SKM-1 treated with dmso at 0.1 percent for 144 hours (cell line): ENCODE measurements around the gene ADGRL3.
"Not testable (repeated sequence)": the region's sequence is repeated elsewhere in the genome, so short reads cannot be mapped to it uniquely, and the experiment has no call there.

ENCODE experiments used
- DNase-seq: peaks from one replicate; lab custom pipeline; 2025; ENCODE audit not compliant: unreplicated experiment; lab: John Stamatoyannopoulos, UW

ADGRL3 gene

GRCh38 chr4:61938250-61938846 lies 738.2 kb downstream of the ADGRL3 start:
- DNase-seq, result no peak

- no peak for DNase-seq
Measured at GRCh38 chr4:61950625-61951024, 750.5 kb downstream of the ADGRL3 start.

GRCh38 chr4:61953386-61953785 lies 753.3 kb downstream of the ADGRL3 start:
- DNase-seq, result no peak

DNA sequence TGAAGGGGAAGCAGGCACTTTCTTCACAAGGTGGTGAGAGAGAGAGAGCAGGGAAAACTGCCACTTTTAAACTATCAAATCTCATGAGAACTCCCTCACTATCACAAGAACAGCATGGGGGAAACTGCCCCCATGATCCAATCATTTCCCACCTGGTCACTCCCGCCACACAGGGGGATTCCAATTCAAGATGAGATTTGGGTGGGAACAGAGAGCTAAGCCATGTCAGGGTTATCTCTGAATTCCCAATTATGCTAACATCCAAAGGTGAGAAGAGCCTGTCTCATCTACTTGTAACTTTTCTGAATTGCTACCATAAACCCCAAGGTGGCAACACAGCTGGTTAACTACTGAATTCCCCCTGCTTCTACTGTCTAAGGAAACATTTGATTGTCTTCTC lies 758.5 kb downstream of the ADGRL3 start:
- DNase-seq, result no peak

DNA sequence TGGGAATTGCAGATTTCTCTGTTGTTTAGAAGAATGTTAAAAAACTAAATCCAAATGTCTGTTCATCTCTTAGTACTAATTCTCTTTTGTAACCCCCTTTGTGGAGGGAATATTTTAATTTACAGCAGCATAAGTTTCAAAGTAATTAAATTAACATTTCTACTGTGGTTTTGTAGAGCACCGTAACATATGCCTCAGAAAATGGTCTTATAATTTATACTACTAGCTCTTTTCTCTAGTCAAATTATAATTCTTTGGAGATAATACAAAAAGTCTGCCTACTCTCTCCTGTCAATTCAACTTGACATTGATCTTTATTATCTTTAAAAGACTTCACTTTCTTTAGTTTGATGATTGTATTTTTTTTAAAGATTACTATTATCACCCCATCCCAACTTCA lies 759.0 kb downstream of the ADGRL3 start:
- no peak for DNase-seq

DNA sequence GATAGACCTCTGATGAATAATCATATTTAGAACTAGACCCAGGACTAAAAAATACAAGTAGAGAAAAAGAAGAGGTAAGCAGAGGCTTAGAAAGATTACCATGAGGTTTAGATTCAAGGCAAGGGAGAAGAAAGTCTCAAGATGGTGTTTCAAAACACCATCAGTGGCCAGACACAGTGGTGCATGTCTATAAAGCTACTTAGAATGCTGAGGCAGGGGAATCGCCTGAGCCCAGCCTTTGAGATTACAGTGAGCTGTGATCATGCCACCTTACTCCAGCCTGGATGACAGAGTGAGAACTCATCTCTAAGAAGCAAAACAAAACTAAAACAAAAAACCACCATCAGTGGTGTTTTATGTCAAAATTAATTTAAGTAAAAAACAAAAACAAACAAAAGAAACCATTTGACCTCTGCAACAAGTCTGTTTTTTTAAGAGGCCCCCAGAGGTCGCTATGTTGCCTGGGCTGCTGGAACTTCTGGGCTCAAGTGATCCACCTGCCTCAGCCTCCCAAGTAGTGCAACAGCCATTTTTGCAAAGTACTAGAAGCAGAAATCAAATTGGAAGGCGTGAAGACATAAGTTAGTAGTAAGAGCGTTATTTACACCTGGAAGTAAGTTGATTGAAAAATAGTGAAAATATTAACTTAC lies 784.3 kb downstream of the ADGRL3 start:
- no peak for DNase-seq

DNA sequence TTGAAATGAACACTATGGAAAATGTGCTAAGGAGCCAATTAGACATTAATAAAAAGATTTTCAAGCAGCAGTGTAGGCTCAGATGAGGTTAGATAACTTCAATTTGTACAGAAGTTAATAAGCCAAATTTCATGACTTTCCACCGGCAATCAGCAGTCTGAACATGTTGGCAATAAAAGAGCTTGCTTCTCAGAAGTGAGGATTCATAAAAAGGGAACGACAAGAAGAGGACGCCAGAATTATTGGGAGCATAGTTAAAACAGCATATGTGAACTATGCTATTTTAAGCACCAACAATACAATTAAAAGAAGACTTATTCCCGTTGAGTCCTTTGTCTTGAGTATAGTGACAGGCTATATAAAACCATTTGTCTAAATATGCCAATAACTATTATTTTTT lies 785.3 kb downstream of the ADGRL3 start:
- no peak for DNase-seq

DNA sequence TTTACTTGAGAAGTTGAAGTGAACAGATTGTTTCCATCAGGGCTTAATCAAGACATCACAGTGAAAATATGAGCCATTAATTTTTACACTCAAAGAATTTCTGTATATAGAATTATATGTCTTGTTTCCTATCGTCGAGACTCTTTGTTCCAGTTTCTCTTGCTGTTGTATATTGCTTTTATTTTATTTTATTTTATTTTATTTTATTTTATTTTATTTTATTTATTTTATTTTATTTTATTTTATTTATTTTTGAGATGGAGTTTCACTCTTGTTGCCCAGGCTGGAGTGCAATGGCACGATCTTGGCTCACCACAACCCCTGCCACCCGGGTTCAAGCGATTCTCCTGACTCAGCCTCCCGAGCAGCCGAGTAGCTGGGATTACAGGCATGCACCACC lies 786.8 kb downstream of the ADGRL3 start:
- not testable (repeated sequence) for DNase-seq

DNA sequence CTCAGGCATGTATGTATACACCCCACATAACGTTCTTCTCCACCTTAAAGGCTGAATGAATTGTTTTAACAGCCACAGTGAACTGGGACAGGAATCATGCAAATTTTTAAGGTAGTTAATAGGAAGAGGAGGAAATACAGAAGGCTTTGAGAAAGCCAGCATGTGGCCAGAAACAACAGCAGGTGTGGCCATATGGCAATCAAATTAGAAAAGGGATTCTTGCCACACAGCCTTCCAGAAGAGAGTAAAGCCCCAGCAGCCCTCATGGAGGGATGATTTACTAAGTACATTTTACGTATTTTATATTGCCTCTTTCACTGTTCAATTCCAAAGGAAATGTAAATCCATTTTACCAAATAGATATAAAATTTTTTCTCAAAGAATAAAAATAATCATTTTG lies 792.2 kb downstream of the ADGRL3 start:
- DNase-seq, result no peak

DNA sequence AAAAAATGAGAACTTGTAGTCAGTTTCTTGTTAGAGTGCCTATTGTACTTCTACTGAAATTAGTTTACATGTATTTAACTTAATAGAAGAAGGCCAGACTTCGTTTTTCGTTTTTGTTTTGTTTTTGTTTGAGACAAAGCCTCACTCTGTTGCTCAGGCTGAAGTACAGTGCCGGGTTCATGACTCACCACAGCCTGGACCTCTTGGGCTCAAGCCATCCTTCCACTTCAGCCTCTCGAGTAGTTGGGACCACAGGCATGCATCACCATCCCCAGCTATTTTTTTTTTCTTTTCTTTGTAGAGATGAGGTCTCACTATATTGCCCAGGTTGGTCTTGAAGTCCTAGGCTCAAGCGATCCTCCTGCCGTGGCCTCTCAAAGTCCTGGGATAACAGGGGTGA lies 793.9 kb downstream of the ADGRL3 start:
- no peak for DNase-seq

DNA sequence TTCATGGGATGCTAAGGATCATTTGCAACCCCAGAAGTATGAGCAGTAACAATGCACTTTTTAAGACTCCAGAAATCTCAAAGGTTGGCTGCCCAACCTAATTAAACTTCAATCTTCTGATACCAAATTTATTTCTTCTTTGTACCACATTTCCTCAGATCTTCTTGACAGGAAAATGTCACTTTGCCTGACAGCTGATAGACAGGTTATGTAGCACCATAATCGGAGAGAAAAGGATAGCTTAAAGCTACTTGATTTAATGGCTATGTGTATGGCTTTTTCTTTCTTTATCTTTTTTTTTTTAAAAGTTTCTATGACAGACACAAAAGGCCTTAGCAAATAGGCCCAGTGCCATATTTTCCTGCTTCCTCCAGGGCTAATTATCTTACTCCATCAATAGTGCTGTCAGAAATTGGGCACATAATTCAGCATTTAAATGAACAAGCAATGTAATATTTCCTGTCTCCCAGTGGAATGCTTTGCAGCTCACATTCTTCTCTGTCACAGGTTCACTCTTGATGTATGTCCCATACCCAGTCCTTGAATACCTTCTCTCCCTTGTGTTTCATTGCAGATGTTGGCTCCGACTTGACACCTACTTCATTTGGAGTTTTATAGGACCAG lies 795.7 kb downstream of the ADGRL3 start:
- DNase-seq, result no peak

DNA sequence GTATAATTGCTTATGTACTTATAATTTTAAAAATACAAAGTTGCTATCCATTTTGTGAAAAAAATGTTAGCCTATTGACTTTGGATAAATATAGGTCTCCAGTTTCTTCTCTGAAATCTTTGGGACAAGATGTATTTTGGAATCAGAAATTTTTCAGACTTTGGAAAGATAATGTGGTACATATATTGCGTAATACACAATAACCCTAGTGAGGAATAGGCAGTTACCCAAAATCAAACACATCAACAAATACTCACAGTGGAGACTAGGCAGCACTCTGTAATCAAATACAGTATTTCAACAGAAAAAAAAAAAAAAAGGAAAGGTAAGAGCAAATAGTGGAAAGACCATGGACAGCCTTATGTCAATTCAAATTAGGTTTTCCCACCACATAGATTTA lies 796.8 kb downstream of the ADGRL3 start:
- no peak for DNase-seq

DNA sequence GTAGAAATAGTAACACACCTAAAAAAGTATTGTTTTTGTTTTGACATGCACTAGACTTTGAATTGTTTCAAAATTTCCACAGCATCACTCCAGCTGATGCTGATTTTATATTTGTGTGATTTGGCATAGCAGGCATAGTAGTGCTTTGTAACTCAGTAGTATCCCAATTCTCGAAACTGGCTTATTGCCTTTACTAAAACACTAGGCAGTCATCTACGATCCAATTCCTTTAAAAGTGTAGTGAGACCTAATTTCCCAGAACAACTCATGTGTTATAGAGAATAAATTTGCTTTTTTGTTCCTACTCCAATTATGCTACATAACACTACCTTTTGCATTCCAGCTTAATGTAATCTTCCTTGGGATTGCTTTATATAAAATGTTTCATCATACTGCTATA lies 797.7 kb downstream of the ADGRL3 start:
- DNase-seq, result no peak

DNA sequence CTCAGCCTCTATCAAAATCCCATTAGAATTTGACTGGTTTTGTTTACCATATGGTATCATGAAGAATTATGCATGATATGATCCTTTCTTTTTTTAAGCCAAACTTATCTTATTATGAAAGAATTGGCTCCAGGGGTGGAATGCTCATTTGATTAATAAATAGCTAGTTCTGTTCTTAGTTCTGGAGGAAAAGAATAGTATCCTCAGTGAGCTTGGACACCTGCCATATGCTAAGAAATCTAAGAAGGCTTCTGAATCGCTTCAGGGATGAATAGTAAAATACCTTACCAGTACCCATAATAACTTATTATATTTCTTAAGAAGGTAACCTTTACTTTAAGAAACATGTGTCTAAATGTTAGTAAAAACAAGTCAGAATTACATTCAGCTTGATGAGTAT lies 803.6 kb downstream of the ADGRL3 start:
- DNase-seq, result no peak

DNA sequence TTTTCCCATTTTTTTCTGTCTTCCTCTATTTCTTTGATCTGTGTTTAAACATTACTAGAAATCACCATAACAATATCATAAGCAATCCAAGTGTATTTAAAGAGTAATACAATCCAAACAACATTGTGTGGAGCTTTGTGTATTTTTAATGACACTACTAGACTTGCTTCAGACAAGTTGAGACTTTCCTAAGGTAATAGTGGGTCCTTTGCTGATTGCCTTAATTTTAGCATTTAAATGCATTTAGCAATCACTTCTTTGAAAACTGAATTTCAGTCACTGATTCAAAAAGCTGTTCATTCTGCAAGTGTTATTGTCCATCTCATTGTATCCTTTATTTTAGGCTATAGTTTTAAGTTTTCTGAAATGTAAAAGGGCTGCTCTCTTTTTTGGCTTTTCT lies 804.8 kb downstream of the ADGRL3 start:
- DNase-seq, result no peak

DNA sequence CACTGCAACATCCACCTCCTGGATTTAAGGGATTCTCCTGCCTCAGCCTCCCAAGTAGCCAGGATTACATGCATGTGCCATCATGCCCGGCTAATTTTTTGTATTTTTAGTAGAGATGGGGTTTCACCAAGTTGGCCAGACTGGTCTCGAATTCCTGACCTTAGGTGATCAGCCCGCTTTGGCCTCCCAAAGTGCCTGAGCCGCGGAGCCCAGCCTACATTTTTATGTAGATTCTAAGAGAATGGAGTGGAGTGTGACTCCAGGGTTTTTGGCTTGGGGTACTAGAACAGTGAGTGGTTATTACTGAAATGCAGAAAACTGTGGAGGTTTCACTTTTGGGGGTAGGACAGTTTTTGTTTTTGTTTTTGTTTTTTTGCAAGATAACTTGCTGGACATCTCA lies 806.0 kb downstream of the ADGRL3 start:
- DNase-seq, result no peak

GRCh38 chr4:62015043-62015739 lies 815.1 kb downstream of the ADGRL3 start:
- DNase-seq, result no peak

DNA sequence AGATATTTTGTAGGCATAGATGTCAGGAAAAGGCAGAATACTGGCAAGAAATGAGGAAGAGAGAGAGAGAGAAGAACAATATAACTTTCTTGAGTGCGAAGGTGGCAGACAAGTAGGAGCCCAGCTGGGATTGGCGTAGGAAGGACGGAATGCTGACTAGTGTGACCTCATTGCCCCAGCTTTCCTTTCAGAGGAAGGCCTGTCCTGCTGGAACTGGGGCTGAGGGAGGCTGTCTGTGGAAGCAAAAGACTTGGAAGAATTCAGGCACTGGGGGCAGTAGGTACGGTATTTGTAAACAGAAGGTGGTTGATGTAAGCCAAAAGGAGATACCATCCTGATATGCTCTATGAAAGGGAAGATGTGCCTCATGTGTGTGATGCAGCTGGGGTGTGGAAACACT lies 818.4 kb downstream of the ADGRL3 start:
- DNase-seq, result no peak

DNA sequence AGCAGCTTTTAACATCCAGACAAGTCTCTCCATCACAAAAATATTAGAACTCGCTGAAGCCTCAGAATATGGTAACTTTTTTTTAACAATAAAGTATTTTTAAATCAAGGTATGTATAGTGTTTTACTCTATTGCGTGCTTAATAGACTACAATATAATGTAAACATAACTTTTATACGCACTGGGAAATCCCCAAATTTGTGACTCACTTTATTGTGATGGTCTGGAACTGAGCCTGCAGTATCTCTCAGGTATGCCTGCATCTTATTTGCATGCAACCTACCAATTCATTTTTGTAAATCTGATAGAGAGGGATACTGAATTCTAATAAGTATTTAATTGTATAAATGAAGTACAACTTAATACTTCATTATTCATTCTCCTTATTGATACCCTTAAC lies 823.5 kb downstream of the ADGRL3 start:
- DNase-seq, result no peak

GRCh38 chr4:62028745-62029144 lies 828.6 kb downstream of the ADGRL3 start:
- DNase-seq, result no peak

DNA sequence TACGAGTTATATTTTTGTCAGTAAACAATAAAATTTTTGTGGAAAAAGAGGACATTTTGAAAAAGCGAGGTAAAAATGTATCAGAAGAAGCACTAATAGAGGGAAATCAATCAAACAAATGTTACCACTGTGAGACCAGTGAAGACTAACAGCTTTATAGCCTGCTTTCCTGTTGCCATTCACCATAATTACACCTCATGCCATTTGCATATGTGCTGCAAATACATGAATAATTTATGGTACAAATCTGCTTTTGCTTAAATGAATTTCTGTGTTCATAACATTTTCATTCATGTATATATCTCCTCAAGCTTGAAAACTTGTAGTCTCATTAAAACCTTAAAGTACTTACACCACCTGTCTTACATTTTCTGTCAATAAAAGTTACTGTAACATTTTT lies 830.8 kb downstream of the ADGRL3 start:
- DNase-seq, result no peak

GRCh38 chr4:62037571-62037970 lies 837.4 kb downstream of the ADGRL3 start:
- no peak for DNase-seq
